Measurements from ENCODE around the gene MTMR11. TPM values are rescaled to one million over a fixed set of nuclear protein-coding genes. Genes with fewer than 3 reads are reported as not detected.

MTMR11 gene
- total and polyA plus RNA-seq, 9 of the 15 experiments (the other 6 are each of a cell fraction or from before 2014, with no cell fraction given), result 0.09 to 1.6 (median 0.51) TPM

DNA sequence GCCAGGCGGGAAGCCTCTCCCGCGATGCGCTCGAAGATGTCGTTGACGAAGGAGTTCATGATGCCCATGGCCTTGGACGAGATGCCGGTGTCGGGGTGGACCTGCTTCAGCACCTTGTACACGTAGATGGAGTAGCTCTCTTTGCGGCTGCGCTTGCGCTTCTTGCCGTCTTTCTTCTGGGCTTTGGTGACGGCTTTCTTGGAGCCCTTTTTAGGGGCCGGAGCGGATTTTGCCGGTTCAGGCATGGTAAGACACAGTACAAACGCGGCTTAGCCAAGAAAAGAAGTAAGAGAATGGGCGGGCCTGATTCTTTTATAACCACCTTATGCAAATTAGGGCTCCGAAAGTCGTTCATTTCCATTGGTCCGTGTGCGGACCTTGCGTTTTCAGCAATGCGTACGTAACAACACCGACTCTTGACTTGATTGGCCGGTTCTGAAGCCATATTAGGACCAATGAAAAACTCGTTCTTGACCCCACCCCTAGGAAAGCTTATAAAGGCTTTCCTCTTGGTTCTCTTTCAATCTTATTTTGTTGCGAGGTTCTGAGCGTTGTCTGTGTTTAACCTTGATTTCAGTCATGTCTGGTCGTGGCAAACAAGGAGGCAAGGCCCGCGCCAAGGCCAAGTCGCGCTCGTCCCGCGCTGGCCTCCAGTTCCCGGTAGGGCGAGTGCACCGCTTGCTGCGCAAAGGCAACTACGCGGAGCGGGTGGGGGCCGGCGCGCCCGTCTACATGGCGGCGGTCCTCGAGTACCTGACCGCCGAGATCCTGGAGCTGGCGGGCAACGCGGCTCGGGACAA is 50.1 kb downstream of the MTMR11 start (continued):
- TF ChIP-seq, protein P1, sequence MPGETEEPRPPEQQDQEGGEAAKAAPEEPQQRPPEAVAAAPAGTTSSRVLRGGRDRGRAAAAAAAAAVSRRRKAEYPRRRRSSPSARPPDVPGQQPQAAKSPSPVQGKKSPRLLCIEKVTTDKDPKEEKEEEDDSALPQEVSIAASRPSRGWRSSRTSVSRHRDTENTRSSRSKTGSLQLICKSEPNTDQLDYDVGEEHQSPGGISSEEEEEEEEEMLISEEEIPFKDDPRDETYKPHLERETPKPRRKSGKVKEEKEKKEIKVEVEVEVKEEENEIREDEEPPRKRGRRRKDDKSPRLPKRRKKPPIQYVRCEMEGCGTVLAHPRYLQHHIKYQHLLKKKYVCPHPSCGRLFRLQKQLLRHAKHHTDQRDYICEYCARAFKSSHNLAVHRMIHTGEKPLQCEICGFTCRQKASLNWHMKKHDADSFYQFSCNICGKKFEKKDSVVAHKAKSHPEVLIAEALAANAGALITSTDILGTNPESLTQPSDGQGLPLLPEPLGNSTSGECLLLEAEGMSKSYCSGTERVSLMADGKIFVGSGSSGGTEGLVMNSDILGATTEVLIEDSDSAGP (CRISPR knock-in tag; IDR thresholded peaks at IDR 0.05), result peak; percentile 67; the same call in 1 of the 2 replicates
- TF ChIP-seq ZNF23 (CRISPR knock-in tag; IDR thresholded peaks at IDR 0.05) (no peak), ZNF263 (CRISPR knock-in tag; IDR thresholded peaks at IDR 0.05; ENCODE audit: borderline replicate concordance) (peak; percentile 26; the same call in 1 of the 2 replicates), BCL6 (CRISPR knock-in tag; IDR thresholded peaks at IDR 0.05) (no peak), SRSF7 (optimal IDR thresholded peaks at IDR 0.05; ENCODE audit: low read depth, low read length) (no peak), TCF3 (CRISPR knock-in tag; IDR thresholded peaks at IDR 0.05) (no peak), JUN (IDR thresholded peaks at IDR 0.05; ENCODE audit: borderline replicate concordance, low read depth, low read length) (peak; percentile 23; the same call in 1 of the 2 replicates), JUN (CRISPR knock-in tag; IDR thresholded peaks at IDR 0.05; ENCODE audit: borderline replicate concordance) (no peak), MEF2A (IDR thresholded peaks at IDR 0.05; ENCODE audit: control insufficient read depth, low read depth, low read length) (peak; percentile 28; the same call in 1 of the 2 replicates), HOXB6 (CRISPR knock-in tag; IDR thresholded peaks at IDR 0.05; ENCODE audit: borderline replicate concordance) (no peak; the same call in 1 of the 2 replicates), CHD2 (IDR thresholded peaks at IDR 0.05; ENCODE audit: low read depth, low read length) (peak; percentile 74; the same call in 1 of the 2 replicates), NFIC (IDR thresholded peaks at IDR 0.05) (peak; percentile 51; the same call in 1 of the 2 replicates), SMARCC2 (IDR thresholded peaks at IDR 0.05; ENCODE audit: low read depth) (no peak), RBM34 (IDR thresholded peaks at IDR 0.05; ENCODE audit: borderline replicate concordance, insufficient read depth, low read length) (no peak), JUNB (CRISPR knock-in tag; conservative IDR thresholded peaks at IDR 0.05) (no peak), ZBTB17 (CRISPR knock-in tag; IDR thresholded peaks at IDR 0.05) (peak; percentile 45; the same call in 1 of the 2 replicates), STAG1 (CRISPR knock-in tag; IDR thresholded peaks at IDR 0.05; ENCODE audit: borderline replicate concordance) (no peak), SIN3A (IDR thresholded peaks at IDR 0.05; ENCODE audit: borderline replicate concordance in 2 of 2, control insufficient read depth in 1 of 2, low read depth in 2 of 2, low read length in 2 of 2) (peak; percentile 26 to 39; a peak in 2 of 4 replicates), RB1 (IDR thresholded peaks at IDR 0.05; ENCODE audit: low read depth) (peak; percentile 77), EGR1 (conservative IDR thresholded peaks at IDR 0.05) (no peak), ADNP (tag; IDR thresholded peaks at IDR 0.05) (no peak), ZFP36 (IDR thresholded peaks at IDR 0.05; ENCODE audit: low read depth, low read length, partially characterized antibody) (no peak), PHTF2 (CRISPR knock-in tag; IDR thresholded peaks at IDR 0.05) (peak; percentile 63; the same call in 1 of the 2 replicates), POLR2AphosphoS2 (IDR thresholded peaks at IDR 0.05; ENCODE audit: low read length) (peak; percentile 98)
- TF ChIP-seq, protein P2, sequence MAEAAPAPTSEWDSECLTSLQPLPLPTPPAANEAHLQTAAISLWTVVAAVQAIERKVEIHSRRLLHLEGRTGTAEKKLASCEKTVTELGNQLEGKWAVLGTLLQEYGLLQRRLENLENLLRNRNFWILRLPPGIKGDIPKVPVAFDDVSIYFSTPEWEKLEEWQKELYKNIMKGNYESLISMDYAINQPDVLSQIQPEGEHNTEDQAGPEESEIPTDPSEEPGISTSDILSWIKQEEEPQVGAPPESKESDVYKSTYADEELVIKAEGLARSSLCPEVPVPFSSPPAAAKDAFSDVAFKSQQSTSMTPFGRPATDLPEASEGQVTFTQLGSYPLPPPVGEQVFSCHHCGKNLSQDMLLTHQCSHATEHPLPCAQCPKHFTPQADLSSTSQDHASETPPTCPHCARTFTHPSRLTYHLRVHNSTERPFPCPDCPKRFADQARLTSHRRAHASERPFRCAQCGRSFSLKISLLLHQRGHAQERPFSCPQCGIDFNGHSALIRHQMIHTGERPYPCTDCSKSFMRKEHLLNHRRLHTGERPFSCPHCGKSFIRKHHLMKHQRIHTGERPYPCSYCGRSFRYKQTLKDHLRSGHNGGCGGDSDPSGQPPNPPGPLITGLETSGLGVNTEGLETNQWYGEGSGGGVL (CRISPR knock-in tag; IDR thresholded peaks at IDR 0.05), result no peak

Measured in K562 (cell line).